Limb (tissue), 2 donors: ENCODE data around the gene FXYD6.

ENCODE experiments used
- DNase-seq, 2 donors: peaks; one replicate each; pipeline ENCODE4 v3.0.0-alpha.2; 2016; ENCODE audit errors: extremely low spot score in 2 of 2

The FXYD6 gene

DNA sequence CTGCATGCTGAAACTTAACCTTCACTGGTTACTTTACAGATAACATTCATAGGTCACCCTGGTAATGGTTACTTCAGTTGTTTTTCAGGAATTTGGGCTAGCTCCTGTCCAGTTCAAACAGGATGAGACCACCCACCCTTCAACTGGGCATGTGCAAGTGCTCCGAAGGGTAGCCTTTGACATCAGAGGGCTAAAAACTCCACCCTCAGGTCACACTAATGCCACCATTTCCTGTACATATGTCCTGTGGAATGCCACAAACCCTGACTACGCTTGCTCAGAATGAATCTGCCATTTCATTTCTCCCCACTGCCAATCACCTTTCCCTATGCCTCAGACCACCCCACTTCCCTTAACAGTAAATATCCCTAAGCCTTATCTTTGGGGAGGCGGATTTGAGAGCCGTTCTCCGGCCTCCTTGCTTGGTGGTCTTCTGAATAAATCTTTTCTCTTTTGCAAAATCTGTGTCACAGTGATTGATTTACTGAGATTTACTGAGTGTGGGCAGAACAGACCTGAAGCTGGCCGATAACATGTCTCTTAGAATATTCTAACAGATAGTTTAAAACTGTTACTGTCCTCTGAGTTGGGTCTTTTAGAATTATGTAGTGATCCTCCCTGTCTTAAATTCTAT is 26.6 kb downstream of the FXYD6 start:
- no peak for DNase-seq

DNA sequence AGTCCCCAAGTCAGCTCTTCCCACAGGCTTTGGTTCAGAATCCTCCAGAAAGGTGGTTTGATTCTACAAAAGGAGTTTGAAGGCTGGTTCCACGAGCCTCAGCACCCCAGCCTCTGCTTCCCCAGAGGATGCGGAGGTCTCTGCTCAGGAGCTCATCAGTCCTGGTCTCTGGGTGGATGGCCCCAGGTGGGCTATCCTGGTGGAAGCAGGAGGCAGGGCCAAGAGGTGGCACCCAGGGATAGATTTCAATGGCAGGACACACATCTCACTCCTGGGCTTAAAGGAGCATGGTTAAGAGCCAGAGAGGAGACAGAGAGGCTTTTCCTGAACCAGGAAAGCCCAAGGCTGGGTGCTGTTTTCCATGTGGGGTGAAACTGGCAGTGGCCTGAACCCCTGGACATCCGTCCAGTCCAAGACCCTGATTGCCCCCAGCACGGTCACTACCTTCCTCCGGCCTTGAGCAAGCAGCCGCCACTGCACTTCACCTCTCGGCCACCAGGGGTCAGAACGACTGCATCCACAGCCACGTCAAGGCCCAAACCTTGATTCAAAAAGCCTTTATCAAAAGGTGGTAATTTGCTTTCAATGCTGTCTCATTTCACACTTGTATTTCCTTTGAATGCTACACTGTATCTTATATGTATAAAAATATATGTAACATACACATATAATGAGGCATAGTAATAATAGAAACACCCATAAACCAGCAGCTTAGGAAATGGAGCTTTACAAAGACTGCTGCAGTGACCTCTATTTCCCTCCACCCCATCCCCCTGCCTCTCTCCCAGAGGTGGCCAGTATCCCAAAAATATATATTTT is 32.6 kb downstream of the FXYD6 start:
- peak; percentile 51 to 90 for DNase-seq

DNA sequence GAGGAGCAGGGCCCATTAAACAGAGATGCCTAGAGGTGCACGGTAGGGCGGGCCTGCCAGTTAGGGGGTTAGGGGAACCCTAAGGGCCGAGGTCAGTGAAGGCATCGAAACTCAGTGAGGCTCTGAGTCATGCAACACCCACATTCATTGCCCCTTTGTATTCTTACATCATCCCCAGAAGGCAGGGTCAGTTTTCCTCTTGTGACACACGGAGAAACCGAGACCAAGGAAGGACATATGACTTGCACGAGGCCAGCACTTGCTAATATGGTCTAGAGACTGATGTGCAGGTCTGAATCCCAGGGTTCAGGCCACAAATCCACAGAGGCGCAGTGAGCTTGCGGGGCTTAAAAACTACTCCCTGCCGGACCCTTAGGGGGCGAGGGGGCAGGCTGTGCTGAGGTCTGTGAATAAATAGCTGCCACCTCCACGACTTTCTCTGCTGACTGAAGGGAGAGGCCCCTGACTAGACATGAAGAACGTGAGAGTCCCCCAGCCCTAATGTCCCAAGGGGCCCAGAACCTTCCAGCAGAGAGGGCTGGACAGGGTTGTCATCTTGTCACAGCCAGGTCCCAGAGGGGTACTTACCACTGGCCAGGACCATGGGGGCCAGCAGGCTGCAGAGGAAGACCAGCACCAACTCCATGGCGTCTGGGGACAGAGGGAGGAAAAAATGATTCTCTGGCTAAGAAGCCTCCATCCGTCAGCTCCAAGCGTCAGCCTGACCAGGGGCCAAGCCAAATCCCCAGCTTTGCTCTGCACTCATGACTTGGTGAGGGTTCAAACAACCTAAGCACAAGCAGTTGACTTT is 34.1 kb downstream of the FXYD6 start:
- no peak for DNase-seq

DNA sequence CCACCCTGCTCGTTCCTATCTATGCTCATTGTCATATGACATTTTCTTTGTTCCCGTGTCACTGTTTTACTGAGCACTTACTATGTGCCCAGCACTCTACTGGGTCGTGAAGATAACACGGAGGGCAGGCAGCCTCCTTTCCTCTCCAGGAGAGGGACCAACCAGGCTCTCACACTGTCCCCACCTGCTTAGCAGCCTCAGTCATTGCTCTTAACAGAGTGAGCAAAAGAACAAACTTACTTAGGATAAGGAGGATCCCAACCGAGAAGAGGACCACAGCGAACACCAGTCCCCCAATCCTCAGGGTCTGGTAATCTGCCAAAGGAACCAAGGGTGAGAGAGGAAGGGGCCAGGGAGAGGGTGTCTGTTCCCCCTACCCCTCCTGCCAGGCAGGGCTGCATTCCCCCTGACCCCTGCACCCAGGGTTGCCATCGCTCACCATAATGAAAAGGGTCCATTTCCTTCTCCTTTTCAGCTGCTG is 34.9 kb downstream of the FXYD6 start:
- DNase-seq: no peak

DNA sequence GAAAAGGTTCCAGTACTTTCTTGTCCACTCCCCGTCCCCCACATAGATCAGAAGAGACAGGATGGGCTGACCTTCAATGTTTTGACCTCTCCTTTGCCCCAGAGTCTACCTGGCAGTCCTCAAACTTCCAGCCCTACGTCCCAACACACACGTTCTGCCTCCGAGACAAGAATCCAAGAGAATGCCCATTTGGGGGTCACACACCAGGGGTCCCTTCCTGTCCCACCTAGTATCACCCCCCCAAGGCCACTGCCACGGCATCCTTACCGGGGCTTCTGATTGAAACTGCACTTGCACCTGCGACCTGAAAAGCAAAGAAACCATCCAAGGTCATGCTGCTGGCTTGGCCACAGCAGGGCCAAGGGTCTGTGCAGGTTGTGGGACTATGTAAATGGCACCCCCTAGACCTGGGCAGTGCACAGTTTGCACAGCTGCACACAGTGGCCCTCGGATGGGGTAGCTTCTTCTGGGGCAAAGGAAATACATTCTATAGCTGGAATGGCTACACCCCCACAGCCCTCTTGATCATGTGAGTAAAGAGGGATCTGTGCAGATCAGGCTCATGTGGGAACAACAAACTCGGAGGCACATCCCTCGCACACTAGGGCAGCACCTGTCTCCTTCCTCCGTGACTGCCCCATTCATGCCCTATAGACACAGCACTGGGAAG is 35.4 kb downstream of the FXYD6 start:
- no peak for DNase-seq

DNA sequence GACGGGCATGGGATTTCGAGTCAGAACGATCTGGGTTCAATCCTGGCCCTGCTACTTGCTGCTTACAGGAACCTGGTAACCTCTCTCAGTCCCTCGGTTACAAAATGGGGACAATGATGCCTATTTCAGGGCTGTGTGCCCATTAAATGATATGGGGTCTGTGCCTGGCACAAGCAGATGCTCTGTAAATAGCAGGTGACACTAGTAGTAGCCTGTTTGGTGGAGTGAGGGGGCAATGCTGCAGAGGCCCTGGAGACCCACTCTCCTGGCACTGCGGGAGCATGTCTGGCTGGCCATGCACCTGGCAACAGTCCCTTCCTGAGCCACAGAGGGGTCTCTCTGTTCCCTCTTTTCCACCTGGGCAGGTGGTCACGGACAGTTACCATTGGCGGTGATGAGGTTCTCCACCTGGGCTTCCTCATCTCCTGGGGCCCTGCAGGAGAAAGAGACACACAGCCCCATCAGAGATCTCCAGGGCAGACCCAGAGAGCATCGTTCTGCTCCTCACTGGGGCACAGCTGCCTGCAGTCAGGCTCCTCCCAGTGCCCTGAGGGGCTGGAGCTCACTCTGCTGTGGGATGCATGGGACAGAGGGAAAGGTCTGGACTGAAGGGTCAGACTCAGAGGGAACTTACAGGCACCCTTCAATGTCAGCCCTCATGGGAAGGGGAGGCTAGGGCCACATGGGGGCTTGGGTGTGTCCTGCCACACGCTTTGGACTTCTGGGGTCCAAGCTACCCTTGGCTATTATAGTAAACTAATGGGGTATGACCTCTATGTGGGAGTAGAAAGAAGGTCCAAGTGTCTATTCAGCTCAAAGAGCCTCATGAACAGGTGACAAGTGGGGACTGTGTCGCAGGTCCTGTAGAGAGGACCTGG is 36.3 kb downstream of the FXYD6 start:
- DNase-seq: peak in 1 of 2 donors; percentile 16

DNA sequence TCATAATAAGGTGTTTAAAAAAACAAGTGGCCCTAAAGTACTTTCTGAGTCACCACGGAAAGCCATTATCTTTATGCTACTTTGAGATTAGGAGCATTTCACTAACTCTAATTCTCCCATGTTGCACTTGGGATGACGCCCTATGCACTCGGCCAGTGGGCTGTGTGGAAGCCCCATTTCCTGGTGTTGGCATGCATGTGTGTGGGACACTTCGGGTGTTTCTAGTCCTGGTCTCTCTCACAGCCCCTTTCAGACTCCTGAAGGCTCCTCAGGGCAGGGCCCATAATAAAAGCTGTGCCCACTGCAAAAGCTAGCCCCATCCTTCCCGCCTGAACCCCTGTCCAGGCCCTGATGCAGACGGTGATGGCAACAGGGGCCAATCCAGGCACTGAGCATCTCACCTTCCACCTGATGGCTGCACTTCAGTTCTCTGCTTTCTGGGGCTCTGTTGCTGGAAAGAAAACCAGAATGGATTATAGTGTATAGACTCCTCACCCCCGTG is 37.0 kb downstream of the FXYD6 start:
- peak in 1 of 2 donors; percentile 5 for DNase-seq

DNA sequence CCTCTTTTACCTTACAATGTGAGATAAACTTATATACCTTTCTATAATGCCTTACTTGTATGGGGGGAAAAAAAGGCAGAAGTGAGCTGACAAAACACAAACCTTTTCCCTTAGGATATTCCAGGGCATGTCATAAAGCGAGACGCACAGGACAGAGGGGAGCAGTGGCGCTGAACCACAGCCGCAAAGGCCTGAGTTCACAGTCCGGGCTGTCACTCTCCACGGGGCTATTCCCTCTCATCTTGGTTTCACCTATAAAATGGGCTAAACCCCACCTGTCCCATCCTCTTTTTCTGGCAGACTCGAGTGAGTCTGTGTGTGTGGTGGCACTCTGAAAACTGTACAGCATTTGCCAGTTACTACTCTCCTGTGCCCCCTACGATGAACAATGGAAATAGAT is 37.6 kb downstream of the FXYD6 start:
- no peak for DNase-seq

DNA sequence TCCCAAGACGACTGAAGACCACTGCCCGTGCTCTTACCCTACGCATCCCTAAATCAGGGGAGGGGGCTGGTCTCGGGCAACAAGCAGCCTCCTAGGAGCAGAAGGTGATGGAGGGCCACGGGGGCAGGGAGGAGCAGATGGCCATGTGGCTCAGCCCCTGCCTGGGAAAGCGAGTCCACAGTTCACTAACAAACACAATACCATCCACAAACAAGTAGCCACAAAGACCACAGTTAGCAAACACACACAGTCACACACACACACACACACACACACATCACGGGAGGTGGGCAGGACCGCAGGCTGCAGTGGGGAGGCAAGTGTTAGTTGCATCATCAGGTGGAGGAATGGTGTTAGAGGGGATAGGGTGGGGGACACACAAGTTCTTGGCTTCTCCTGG is 38.7 kb downstream of the FXYD6 start:
- DNase-seq: peak in 1 of 2 donors; percentile 14

DNA sequence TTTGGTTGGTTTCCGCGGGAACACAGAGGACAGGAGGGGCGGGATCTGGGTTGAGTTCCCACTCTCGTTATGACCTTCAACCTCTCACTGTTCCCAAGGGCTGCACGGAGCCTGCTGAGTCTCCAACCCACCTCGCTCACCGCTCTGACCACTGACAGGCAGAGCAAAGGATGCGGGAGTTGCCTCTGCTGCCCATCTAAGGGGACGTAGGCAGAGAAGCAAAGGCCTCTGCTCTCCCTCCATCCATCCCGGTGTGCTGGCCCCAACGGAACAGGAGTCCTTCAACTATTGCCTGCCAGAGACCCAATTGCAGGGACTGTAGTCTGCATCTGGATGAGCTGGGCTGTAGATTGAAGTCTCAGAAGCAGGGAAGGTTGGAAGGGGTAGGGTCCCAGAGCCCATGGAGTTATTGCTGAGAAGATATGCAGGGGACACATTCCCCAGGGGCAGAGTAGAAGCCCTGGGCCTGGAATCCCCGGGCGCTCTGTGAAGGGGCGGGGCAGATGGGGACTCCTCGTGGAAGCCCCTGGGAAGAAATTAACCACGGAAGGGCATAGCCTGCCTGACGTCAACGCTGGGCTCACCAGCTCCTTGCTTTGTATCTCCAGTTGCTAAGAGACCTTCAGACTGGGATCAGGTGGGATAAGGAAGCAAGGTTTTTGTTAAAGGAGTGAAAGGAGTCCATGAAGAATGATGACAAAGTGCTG is 39.2 kb downstream of the FXYD6 start:
- DNase-seq: peak in 1 of 2 donors; percentile 24

DNA sequence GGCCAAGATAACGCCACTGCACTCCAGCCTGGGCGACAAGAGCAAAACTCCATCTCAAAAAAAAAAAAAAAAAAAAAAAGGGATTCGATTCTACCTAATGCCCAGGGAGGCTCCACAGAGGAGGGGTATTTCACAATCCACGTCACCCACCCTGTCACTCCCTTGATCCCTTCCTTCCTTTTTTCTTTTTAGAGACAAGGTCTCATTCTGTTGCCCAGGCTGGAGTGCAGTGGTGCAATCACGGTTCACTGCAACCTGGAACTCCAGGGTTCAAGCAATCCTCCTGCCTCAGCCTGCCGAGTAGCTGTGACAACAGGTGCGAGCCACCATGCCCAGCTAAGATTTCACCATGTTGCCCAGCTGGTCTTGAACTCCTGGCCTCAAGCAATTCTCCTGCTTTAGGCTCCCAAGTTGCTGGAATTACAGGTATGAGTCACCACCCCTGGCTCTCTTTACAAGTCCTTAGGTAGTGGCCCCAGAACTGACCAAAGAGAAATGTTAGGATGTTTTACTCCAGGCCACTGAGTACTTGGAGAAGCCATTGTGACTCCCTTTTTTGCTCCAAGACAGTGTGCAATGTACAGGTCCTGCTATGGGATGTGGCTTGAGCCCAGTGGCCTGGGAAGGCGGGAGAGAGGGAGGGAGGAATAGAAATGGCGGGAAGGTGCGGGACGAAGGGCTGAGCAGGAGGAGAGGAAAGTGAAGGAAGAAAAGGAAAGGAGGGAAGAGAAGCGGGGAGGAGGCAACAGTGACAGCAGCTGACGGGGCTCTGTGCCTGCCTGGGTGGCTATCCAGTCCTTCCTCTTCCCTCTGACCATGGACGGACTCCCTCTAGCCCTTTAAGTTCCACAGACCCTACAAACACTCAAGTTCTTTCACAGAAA is 40.1 kb downstream of the FXYD6 start:
- peak in 1 of 2 donors; percentile 14 for DNase-seq

DNA sequence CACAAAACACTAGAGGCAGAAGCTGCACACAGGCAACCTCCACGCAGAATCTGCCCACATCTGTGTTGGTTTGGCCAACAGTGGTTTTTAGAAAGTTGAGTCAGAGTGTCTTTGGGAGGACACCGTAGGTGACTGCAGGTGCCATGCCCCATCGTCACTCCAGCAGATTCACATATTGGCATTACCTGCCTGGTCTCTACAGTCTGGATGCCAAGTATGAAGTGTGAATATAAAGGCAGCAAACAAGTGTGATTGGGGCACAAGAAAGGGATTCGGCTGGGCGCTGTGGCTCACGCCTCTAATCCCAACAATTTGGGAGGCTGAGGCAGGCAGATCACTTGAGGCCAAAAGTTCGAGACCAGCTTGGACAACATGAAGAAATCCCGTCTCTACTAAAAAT is 40.9 kb downstream of the FXYD6 start:
- no peak for DNase-seq

DNA sequence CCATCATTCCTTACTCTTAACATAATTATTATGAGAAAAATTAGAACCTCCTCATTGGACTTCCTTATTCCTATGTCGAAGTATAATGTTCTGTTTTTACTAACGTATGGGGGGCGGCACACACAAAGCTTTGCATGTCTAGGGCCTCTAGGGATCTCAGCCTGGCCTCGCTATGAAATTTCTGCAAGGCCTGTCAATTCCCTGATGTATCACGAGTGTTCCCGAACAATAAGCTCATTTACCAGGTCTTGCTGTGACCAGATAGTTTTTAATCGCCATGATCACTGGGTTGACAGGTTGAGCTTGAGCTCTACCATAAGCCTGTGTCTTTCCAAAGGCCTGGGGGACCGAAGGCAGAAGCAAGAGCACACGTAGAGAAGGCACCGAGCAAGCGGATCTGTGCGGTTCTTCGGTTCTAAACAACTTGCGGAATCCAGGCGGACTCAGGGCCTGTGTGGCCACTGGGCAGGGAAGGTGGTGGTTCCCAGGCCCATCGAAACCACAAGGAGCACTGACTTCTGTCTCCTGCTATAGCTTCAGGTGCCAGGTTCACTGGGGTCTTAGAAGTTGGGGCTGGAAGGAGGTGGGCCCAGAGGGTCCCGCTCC is 41.5 kb downstream of the FXYD6 start:
- DNase-seq: peak in 1 of 2 donors; percentile 7

DNA sequence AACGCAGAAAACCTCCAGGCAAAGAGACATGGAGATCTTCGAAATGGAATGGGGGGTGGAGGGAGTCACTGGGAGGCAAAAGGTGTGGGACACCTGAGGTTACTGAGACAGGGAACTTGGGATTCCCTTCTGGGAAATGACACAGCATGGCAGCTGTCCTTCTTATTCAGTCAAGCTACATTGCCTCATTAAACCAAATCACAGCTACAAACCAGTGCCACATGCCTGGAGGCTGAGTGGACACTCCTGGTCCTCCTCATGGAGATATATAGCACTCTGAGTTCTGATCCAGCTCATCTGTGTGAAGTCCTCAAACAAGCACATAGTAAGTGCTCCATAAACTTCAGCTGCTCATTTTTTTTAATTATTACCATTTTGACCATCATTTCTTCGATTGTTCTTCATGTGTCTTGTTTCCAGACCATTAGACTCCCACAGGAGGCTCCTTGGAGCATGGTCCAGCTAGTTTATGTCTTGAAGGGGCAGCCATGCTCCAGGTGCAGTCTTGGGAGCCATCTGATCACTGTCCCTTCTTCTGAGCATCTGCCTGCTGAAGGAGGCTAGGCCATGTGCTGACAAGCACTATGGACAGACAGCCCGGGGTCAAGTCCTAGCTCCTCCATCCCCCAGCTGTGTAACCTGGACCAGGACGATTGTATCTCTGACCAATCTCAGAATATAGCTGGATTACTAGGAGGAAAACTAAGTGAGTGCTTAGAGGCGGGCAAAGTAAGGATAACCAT is 42.2 kb downstream of the FXYD6 start:
- peak in 1 of 2 donors; percentile 10 for DNase-seq

DNA sequence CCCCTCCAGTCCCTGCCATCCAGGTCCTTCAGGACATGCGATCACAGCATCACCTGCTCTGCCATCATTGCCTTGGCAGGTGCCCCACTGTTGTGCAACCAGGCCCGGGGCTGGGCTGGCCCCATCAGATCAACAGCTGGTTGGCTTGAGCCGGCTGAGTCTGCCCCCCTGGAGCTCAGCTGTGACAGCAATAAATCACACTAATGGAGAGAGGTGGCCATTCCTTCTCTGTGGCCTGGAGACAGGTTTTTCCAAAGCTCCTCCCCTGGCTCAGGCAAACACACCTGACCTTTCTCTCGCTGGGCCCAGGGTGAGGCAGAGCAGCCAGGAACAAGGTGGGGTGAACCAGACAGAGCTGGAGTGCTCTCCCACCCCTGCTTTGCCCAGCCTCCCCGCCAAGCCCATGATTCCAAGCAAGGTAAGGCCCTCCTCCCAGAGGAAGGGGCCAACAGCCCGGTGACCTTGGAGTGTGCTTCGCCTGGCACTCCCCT is 43.0 kb downstream of the FXYD6 start:
- peak in 1 of 2 donors; percentile 47 for DNase-seq

DNA sequence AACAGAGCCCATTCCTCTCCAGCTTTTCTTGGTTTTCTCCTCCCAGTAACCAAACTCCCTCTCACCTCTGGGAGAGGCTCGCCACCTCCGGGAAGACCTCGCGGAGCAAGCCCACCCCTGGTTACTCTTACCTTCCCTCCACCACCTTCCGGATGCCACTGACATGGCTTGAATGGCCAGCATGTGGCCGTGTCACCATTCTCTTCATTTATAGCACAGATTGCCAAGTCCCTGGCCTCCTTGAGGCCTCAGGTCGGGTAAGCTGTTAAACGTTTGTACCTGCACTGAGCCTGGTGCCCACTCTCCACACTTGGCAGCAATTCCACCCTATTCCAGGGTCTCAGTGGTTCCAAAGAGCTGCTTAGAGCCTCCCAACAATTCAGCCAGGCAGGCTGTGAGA is 43.9 kb downstream of the FXYD6 start:
- DNase-seq: peak in 1 of 2 donors; percentile 12
